IPS-NIHi11 (cell line): Measurements from ENCODE around the gene FCN2.

Experiments
- DNase-seq: peaks from one replicate; pipeline ENCODE4 v3.0.0; 2012; ENCODE audit warnings: mixed read lengths, low spot score

The FCN2 gene

DNA sequence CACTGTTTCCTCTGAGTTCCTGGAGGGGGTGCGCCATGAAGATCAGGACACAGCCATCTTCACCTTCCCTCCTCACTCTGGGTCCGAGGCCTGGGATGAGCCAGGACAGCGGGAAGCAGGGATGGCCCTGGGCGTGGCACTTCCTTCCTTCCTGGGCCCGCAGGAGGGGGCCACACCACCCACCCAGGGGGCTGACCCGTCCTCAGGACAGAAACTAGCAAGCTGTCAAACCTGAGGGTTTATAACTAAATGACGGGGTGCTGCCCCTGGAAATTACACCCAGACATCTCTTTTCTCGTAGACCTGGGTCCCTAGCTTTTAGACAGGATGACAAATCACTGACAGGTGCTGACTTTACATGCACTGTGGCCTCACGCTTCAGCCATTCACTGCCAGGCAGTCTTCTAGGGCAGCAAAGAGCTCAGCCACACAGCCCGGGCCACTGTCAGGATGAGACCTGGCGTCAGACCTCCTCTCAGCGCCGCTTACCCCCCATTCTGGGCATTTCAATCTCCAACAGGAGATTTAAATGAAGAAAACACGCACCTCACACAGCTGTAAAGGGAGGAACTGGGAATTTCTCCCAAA lies 8.1 kb downstream of the FCN2 start:
- no peak for DNase-seq

GRCh38 chr9:134889386-134890154 lies 9.0 kb downstream of the FCN2 start:
- DNase-seq, result no peak

DNA sequence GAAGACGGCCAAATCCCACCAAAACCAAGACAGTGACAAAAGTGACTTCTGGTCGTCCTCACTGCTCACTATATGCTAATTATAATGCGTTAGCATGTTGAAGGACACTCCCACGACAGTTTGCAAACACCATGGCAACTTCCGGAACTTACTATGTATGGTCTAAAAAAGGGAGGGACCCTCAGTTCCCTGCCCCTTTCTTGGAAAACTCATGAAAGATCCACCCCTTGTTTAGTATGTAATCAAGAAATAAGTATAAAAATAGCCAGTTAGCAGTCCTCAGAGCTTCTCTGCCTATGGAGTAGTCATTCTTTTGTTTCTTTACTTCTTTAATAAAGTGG lies 9.5 kb downstream of the FCN2 start:
- DNase-seq, result no peak

GRCh38 chr9:134891053-134891452 lies 10.4 kb downstream of the FCN2 start:
- no peak for DNase-seq

GRCh38 chr9:134891713-134892112 lies 11.1 kb downstream of the FCN2 start:
- DNase-seq, result no peak

GRCh38 chr9:134892221-134892620 lies 11.6 kb downstream of the FCN2 start:
- no peak for DNase-seq

GRCh38 chr9:134892820-134893420 lies 12.3 kb downstream of the FCN2 start:
- DNase-seq, result no peak

GRCh38 chr9:134894136-134894860 lies 13.7 kb downstream of the FCN2 start:
- DNase-seq, result no peak

GRCh38 chr9:134895097-134895496 lies 14.5 kb downstream of the FCN2 start:
- DNase-seq, result no peak

GRCh38 chr9:134895567-134895907 lies 14.9 kb downstream of the FCN2 start:
- no peak for DNase-seq

DNA sequence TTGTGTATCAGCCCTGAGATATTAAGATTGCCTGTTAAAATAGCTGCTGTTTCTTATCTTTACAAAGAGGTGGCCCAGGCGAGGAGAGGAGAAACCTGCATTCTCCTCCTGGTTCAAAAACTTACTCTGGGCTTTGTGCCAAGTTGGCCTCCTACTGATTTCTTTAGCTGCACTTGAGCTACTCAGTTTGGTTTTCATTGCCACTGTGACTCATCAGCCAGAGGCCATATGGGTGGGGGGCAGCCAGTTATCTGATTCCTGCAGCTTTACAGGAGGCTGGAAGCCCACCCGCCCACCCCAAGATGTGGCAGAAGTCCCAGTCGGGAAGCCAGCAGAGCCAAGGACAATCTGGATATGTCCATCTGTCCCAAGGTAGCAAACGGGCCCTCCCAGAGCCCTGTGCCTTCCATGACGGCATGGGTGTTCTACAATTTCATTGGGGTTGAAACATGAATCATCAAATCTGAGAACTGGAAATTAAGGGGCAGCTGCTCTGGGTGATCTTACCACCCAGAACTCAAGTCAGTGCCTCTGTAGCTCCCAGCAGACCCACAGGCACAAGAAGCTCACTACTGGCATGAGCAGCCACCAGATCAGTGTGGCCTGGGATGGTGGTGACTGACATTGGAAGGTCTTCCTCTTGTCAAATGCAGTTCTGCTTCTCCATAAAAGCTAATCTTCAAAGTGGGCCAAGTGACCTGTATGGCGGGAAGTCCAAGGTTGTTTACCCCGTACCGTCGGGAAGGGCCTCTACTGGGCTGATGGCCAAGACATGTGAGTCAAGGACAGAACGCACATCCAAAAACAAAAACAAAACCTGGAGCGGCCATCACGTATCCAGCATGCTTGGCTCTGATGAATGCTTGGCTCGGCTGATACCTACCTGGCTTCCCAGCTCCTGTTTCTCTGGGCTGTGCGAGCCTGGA lies 15.6 kb downstream of the FCN2 start:
- DNase-seq, result no peak

DNA sequence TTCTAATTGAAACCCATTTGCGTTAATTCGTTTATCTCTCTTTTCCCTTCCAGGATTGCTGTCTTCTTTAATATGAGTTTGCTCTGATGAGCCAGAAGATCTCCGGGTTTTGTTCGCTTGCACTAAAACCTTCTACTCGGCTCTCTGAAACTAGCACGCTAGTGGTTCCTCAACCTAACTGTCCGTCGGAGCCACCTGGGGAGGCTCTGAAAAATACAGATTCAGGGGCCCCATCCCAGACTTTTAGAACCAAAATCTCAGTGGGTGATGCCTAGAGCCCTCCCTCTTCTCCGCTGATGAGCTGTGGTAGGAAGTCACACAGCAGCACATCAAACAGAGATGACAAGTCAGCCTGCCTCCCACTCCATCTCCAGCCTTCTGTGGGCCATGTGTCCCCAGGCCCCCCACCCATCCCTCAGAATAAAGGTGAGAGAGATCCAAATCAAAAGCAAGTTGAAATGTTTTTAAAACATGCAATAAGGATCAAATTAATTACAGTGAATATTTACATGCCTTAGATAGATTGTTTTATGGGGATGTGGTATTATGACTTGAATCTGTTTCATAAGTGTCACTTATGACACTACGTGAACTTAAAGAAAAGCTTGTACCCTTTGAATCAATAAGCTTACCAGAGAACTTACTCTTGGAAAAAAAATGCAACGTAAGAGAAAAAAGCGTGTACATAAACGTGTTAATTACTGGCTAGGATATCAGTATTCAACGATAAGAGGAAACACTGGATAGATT lies 16.4 kb downstream of the FCN2 start:
- no peak for DNase-seq

DNA sequence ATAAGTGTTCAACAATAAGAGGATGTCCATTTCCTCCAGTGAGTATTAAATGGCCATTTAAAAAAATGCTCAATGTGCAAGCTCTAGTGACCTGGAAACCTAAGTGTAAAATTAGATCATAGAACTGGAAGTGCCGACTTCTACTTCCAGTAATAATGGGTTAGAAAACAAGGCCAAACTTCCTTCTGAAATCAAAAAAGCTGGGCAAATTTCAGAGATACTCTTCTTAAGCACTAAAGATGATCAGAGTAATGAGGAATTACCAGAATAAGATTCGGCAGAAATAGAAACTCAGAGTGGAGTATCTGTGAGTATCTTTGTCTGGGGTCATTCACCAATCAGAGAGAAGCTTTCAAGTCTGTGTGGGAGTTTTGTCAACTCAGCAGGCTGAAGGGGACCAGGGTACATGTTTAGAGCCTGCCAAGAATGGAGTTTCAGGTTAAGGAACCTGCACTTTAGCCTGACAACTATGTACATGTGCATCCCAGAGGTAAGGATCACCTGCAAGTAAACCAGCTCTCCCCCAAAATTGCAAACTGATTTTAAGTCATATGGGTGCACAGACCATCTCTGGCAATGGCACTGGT lies 17.1 kb downstream of the FCN2 start:
- no peak for DNase-seq

- no peak for DNase-seq
These were observed 17.7 kb downstream of the FCN2 start for GRCh38 chr9:134898319-134898718.

DNA sequence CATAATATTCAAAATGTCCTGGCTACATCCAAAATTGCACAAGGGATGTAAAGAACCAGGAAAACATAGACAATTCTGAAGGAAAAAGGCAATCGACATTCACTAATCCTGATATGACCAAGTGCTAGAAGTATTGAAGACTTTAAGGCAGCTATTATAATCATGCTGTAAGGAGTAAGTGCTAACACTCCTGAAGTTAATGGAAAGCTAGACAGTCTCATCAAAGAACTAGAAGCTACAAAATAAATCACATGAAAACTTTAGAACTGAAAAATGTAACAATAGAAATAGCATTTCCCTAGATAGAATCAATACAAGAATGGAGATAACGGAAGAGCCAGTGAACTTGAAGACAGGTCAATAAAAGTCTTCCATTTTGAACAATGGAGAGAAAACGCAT lies 18.6 kb downstream of the FCN2 start:
- DNase-seq, result no peak

DNA sequence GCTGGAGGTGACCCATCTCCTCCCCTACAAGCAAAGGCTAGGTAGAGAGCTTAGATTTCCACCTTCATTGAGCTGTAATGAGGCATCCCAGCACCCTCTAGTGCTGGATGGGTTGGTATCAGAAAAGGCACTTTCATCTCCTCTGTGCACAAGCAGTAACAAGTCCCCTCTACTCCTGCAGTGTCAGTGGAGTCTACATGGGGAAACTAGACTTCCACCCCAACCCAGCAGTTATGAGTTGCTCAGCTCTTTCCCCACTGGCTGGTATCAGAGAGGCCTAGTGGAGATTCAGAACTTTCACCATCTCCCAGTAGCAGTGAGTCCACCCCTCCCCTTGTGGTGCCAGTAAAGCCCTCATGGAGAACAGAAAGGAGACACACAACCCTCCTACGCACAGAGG lies 19.2 kb downstream of the FCN2 start:
- DNase-seq, result no peak

DNA sequence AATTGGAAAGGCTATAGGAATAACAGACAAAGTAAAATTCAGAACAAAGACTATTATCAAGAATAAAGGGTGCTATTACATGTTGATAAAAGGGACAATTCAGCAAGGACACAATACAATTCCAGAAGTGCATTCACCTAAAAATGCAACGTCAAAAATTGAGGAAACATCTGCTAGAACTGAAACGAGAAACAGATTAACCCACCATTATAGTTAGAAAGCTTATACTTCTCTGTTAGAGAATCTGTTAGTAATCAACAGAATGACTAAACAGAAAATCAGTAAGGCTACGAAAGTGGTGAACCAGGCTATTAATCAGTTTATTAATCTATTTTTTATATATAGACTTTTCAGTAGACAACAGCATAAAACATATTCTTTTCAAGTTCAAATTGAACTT lies 22.3 kb downstream of the FCN2 start:
- DNase-seq, result no peak

DNA sequence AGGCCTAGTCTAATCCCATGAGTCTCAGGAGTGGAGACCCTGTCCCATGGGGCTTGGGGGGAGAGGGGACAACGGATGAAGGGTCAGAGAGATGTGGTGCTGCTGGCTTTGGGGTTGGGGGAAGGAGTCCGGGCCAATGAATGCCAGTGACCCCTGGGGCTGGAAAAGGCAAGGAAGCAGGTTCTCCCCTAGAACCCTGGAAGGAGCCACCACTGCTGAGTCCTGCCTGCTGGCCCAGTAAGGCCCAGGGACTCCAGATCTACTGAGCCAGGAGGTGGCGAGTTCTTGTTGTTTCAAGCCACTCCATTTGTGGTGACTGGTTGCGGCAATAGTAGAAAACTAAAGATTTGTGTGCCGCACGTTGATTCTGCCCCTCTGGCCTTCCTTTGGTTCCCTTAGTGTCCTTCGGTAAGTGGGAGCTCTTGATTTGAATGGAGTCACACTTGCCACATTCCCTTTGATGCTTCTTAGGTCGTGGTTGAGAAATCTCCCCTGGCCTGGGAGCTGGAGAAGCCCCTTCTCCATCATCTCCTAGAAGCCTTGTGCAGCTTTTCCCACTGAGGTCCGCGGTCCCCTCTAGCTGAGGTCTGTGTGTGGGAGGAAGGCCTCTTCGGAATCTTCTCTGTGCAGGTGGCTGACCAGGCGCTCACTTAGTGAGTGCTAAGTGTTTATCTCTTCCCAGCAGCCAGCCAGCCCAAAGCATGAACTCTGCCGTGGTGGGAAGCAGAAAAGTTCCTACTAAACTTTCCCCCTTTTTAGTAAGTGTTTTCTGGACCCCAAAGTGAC lies 28.1 kb downstream of the FCN2 start:
- no peak for DNase-seq

GRCh38 chr9:134909511-134910481 lies 29.2 kb downstream of the FCN2 start:
- DNase-seq, result no peak
